Astrocyte (in vitro differentiated cells and primary cell): ENCODE measurements around the gene WDR86. TPM values are rescaled to one million over a fixed set of nuclear protein-coding genes. Genes with fewer than 3 reads are reported as not detected.

ENCODE experiments used
- DNase-seq: peaks from one replicate; pipeline ENCODE4 v3.0.0-alpha.2; 2010; ENCODE audit warnings: low read depth
- FAIRE-seq: peaks from 2 replicates; lab custom pipeline; 2011; peaks lifted over from hg19 to GRCh38; lab: Jason Lieb, UNC
- H2AFZ ChIP-seq: 2 replicates; pipeline ENCODE4 v1.6.0; 2012; ENCODE audit warnings: low read depth, low read length, inconsistent platforms
- H3K27ac ChIP-seq: 2 replicates; pipeline ENCODE4 v1.5.1; 2011; ENCODE audit warnings: low read depth, low read length, inconsistent platforms
- H3K27me3 ChIP-seq: 2 replicates; pipeline ENCODE4 v1.6.0; 2011; ENCODE audit warnings: low read length, inconsistent platforms; ENCODE audit not compliant: insufficient read depth
- H3K36me3 ChIP-seq: 2 replicates; pipeline ENCODE4 v1.5.1; 2011; ENCODE audit warnings: low read length, inconsistent platforms; ENCODE audit not compliant: insufficient read depth
- H3K4me1 ChIP-seq: 2 replicates; pipeline ENCODE4 v1.5.1; 2011; ENCODE audit warnings: low read length, inconsistent platforms; ENCODE audit not compliant: insufficient read depth
- H3K4me2 ChIP-seq: 2 replicates; pipeline ENCODE4 v1.6.0; 2012; ENCODE audit warnings: low read length, inconsistent platforms
- H3K4me3 ChIP-seq: 2 replicates; pipeline ENCODE4 v1.5.1; 2011; ENCODE audit warnings: low read depth, mild to moderate bottlenecking, low read length, inconsistent platforms; ENCODE audit not compliant: insufficient read depth
- H3K79me2 ChIP-seq: 2 replicates; pipeline ENCODE4 v1.6.0; 2012; ENCODE audit warnings: mild to moderate bottlenecking, low read length, inconsistent platforms; ENCODE audit not compliant: insufficient read depth
- H3K9ac ChIP-seq: 2 replicates; pipeline ENCODE4 v1.6.0; 2012; ENCODE audit warnings: mild to moderate bottlenecking, low read length, inconsistent platforms
- H3K9me3 ChIP-seq: 2 replicates; pipeline ENCODE4 v1.5.1; 2012; ENCODE audit warnings: low read depth, mild to moderate bottlenecking, low read length, inconsistent platforms; ENCODE audit not compliant: insufficient read depth
- H4K20me1 ChIP-seq: 2 replicates; pipeline ENCODE4 v1.6.0; 2012; ENCODE audit warnings: low read length, inconsistent platforms; ENCODE audit not compliant: insufficient read depth
- H3K27ac Mint-ChIP-seq: one replicate; pipeline ENCODE4 v1.8.0; 2021; ENCODE audit warnings: mild to moderate bottlenecking, mixed read lengths; ENCODE audit not compliant: unreplicated experiment
- H3K27me3 Mint-ChIP-seq: one replicate; pipeline ENCODE4 v1.8.0; 2021; ENCODE audit warnings: low read depth, mixed read lengths; ENCODE audit not compliant: unreplicated experiment
- H3K36me3 Mint-ChIP-seq: one replicate; pipeline ENCODE4 v1.8.0; 2021; ENCODE audit warnings: low read depth, mixed read lengths; ENCODE audit not compliant: unreplicated experiment
- H3K4me1 Mint-ChIP-seq: one replicate; pipeline ENCODE4 v1.8.0; 2021; ENCODE audit warnings: low read depth, mixed read lengths; ENCODE audit not compliant: unreplicated experiment
- H3K4me3 Mint-ChIP-seq: one replicate; pipeline ENCODE4 v1.8.0; 2021; ENCODE audit warnings: mild to moderate bottlenecking, moderate library complexity, mixed read lengths; ENCODE audit not compliant: unreplicated experiment
- H3K9me3 Mint-ChIP-seq: one replicate; pipeline ENCODE4 v1.8.0; 2021; ENCODE audit warnings: mild to moderate bottlenecking, mixed read lengths; ENCODE audit not compliant: unreplicated experiment
- EZH2 ChIP-seq: IDR thresholded peaks from 2 replicates; pipeline ENCODE4 v1.6.1; 2012; ENCODE audit warnings: mild to moderate bottlenecking, low read length, inconsistent platforms; ENCODE audit not compliant: insufficient read depth
- total RNA-seq: library from RNA; stranded (reverse); gene quantifications from 2 replicates; pipeline ENCODE4 v1.2.1, GENCODE V29; 2021
- TF ChIP-seq, protein P1 (sequence below): IDR thresholded peaks from 2 replicates; pipeline ENCODE4 v1.5.1; 2011; ENCODE audit warnings: low read depth, mild to moderate bottlenecking, inconsistent platforms, low read length, moderate library complexity; ENCODE audit not compliant: insufficient read depth

WDR86 gene
- total RNA-seq, 1 donor from 2014 or later = 3.6 TPM

DNA sequence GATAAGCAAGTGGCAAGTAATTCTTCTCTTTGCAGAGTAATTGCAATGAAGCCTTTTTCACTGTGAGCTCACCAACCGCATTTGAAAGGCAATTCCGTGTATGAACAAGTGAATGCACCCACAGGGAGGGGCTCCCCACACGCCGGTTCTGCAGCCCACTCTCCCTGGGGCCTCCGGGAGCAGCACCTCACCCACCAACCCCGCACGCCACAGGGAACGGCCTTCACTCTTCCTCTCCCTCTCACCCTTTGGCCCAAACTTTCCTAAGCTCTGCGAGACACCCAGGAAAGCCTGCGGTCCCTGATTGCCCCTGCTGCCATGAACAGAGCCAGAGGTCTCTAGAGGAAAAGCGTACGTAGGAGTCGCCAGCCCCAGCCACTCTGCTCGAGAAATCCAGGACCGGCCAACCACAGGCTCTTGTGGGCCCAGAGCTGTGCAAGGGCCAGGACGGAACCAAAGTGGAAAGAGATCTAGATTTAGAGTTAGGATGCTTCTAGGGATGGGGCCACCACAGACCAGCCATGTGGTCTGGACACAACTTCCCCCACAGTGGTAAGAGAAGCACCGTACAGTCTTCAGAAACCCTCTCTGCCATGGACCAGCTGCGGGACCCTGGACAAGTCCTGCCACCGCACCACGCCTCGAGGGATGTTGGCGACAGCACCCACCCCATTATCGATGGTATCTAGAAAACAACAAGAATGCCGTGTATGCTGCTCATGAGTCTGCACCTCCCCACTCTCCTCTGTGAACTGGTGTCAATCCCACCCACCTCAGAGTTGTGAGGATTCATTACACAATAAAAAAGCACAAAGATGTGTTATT is 3.6 kb downstream of the WDR86 start:
- Histone ChIP-seq H3K4me1 (peaks cover 6% of the 10 kb centered on the region), H4K20me1 (no peaks in the 10 kb centered on the region), H3K79me2 (no peaks in the 10 kb centered on the region), H2AFZ (no peak overlapping the region), H3K4me3 (no peak overlapping the region), H3K9me3 (no peaks in the 10 kb centered on the region), H3K9ac (no peak overlapping the region), H3K4me2 (no peak overlapping the region), H3K27ac (no peak overlapping the region), H3K36me3 (no peaks in the 10 kb centered on the region), H3K27me3 (peaks cover 29% of the 10 kb centered on the region)
- peaks cover 9% of the 10 kb centered on the region for H3K4me1 Mint-ChIP-seq
- FAIRE-seq (no peak), DNase-seq (no peak)
- H3K4me3 Mint-ChIP-seq = no peak overlapping the region
- TF ChIP-seq, protein P1, sequence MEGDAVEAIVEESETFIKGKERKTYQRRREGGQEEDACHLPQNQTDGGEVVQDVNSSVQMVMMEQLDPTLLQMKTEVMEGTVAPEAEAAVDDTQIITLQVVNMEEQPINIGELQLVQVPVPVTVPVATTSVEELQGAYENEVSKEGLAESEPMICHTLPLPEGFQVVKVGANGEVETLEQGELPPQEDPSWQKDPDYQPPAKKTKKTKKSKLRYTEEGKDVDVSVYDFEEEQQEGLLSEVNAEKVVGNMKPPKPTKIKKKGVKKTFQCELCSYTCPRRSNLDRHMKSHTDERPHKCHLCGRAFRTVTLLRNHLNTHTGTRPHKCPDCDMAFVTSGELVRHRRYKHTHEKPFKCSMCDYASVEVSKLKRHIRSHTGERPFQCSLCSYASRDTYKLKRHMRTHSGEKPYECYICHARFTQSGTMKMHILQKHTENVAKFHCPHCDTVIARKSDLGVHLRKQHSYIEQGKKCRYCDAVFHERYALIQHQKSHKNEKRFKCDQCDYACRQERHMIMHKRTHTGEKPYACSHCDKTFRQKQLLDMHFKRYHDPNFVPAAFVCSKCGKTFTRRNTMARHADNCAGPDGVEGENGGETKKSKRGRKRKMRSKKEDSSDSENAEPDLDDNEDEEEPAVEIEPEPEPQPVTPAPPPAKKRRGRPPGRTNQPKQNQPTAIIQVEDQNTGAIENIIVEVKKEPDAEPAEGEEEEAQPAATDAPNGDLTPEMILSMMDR = no peak
- TF ChIP-seq EZH2 = no peak
- peaks cover 53% of the 10 kb centered on the region for H3K27me3 Mint-ChIP-seq
- peaks cover 6% of the 10 kb centered on the region for H3K36me3 Mint-ChIP-seq
- H3K9me3 Mint-ChIP-seq = peaks cover 2% of the 10 kb centered on the region
- no peak overlapping the region for H3K27ac Mint-ChIP-seq

DNA sequence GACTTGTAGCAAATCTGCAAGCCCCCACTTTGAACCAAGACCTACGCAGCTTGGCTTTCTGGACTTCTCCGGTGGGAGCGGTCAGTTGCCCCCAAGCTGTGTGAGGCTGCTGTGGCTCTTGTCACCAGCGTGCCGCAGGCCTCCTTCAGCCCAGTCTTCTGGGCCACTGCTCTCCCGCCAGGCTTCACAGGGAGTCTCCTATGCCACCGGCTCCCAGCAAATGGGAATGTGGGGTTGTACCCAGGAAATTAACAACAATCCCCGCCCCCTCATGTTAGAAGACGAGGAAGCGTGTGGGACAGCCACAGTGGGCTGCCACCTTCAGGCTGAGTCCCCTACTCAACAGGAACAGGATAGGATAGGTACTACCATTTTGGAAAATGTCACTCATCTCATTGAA is 4.2 kb downstream of the WDR86 start:
- H3K36me3 Mint-ChIP-seq = peaks cover 4% of the 10 kb centered on the region
- Histone ChIP-seq H3K9ac (no peak overlapping the region), H3K9me3 (no peaks in the 10 kb centered on the region), H3K27me3 (peaks cover 28% of the 10 kb centered on the region), H3K36me3 (no peaks in the 10 kb centered on the region), H4K20me1 (no peaks in the 10 kb centered on the region), H3K4me1 (peaks cover 6% of the 10 kb centered on the region), H2AFZ (no peak overlapping the region), H3K4me2 (no peak overlapping the region), H3K4me3 (no peak overlapping the region), H3K27ac (no peak overlapping the region), H3K79me2 (no peaks in the 10 kb centered on the region)
- FAIRE-seq (no peak), DNase-seq (no peak)
- no peak for TF ChIP-seq EZH2
- TF ChIP-seq, protein P1 = no peak
- peaks cover 9% of the 10 kb centered on the region for H3K4me1 Mint-ChIP-seq
- H3K9me3 Mint-ChIP-seq = peaks cover 2% of the 10 kb centered on the region
- no peak overlapping the region for H3K4me3 Mint-ChIP-seq
- H3K27me3 Mint-ChIP-seq = peaks cover 53% of the 10 kb centered on the region
- no peak overlapping the region for H3K27ac Mint-ChIP-seq

DNA sequence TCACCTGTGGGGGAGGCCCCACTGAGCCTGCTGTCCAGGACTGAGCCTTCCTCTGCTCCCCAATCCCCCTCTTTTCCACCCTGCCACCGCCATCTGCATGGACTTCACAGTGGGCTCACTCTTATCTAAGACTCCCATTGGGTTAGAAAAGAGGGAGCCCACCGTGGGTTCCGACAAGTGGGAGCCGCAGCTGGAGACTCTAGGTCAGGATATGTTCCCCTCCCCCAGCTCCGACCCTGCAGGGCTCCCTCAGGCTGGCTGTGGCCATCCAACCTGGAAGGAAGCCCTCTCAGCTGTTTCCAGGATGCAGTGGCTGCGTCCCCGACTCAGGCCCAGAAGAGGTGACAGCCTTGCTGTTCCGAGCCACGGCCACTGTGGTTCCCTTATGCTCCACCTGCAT is 4.8 kb downstream of the WDR86 start:
- Mint-ChIP-seq H3K36me3 (peaks cover 4% of the 10 kb centered on the region), H3K9me3 (peaks cover 2% of the 10 kb centered on the region), H3K4me3 (no peak overlapping the region), H3K27ac (no peak overlapping the region), H3K27me3 (peaks cover 58% of the 10 kb centered on the region), H3K4me1 (peaks cover 9% of the 10 kb centered on the region)
- Histone ChIP-seq H3K4me1 (peaks cover 6% of the 10 kb centered on the region), H3K79me2 (no peaks in the 10 kb centered on the region), H3K9me3 (no peaks in the 10 kb centered on the region), H3K9ac (no peak overlapping the region), H3K27ac (no peak overlapping the region), H4K20me1 (no peaks in the 10 kb centered on the region), H3K4me3 (no peak overlapping the region), H2AFZ (no peak overlapping the region), H3K36me3 (no peaks in the 10 kb centered on the region), H3K27me3 (peaks cover 26% of the 10 kb centered on the region), H3K4me2 (no peak overlapping the region)
- TF ChIP-seq, protein P1 = no peak
- TF ChIP-seq EZH2 = no peak
- DNase-seq (no peak), FAIRE-seq (no peak)
